HG03571 (cell line): ENCODE data around the gene ZNF783.

Experiments
- ATAC-seq: cut with Tn5 transposase; IDR thresholded peaks from one replicate; pipeline ENCODE4 v1.9.1; 2021; ENCODE audit not compliant: unreplicated experiment

ZNF783 gene

DNA sequence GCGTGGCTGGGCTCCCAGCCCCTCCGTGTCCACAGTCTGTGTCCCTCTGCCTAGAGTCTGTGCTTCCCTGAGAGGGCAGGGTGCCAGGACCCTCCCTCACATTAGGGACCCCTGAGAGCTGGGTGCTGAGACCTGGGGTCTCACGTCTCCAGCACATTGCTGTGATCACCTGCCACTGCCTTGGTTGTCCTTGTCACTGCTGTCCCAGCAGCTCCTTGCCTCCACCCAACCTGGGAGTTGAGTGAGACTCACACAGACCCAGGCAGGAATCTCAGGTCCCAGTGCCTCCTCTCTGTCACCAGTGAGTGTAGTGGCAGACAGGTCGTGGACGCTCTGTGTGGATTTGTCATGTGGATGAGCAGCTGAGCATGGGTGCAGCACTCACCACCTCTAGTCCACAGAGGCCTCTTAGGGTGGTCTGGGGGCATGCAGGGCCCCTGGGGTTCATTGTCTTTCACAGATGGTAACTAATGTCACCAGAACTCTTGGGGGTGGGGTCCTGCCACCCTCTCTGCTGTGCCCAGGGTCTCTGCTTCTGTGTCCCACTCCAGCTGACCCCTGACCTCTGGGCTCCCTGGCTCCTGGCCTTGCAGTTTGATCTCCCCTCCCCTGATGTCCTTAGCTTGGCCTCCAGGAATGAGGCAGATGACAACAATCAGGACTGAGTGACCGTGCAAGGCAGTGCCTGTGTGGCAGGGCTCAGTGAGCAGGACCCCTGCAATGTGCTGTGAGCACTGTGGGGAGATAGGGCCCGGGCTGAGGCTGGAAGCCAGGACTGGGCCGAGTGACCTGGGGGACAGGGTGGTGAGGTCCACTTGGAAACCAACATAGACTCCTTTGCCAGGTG is 18.9 kb downstream of the ZNF783 start:
- no peak for ATAC-seq

DNA sequence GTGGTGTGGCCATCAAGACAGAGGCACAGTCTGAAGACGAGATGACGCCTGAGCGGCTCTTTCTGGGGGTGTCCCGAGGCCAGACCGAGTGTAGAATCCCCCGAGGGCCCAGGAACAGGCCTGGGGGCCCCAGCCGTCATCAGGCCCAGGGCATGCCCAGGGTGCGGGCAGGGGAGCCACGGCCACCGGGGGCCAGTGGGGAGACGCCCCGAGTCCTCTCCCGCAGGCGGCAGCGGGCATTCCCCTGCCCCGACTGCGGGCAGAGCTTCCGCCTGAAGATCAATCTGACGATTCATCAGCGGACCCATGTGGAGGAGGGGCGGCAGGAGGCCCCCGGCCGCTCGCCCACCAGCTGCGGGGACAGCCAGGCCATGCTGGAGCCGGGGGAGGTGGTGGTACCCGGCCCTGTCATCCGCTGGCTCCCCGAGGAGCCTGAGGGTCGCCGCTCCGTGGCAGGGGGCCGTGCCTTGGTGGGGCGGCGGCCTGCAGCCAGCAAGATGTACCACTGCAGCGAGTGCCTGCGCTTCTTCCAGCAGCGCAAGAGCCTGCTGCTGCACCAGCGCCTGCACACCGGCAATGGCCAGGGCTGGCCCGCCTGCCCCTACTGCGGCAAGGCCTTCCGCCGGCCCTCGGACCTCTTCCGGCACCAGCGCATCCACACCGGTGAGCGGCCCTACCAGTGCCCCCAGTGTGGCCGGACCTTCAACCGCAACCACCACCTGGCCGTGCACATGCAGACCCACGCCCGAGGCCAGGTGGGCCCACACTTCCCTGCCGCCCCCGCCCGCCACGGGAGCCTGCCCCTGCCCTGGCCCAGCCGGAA is 19.7 kb downstream of the ZNF783 start:
- ATAC-seq: no peak

DNA sequence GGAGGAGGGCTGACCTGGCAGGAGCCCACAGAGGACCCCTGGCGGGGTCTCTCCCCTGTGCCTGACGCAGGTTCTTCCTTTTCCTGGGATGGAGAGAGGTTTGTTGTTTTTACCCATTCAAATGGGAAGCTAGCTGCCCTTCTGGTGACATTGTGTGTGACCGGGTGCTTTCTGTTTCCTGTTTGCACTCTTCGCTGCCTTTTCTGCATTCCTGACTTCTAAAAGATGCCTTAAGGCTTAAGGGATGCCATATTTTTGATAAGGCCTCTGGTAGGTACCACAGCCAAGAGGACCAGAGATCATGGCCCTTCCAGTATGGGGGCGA is 20.3 kb downstream of the ZNF783 start:
- no peak for ATAC-seq

- ATAC-seq: no peak
Measured at GRCh38 chr7:149283321-149283720, 21.3 kb downstream of the ZNF783 start.

DNA sequence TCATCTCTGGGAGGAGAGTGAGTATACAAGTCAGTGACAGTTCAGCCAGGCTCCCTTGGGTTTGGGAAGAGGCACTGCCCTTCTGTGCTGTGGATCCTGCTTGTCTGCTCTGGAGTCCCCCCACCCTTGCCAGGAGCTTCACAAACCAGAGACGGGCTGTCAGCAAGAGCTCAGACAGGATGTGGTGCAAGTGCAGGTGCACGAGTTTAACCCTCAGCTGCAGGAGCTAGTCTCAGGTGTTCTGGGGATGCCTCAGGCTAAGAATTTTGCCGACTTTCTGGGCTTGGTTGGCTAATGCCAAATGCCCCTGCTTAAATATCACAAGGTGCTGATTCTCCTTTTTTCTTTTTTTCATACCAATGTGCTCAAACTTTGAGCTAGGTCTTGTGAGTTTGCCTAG is 22.3 kb downstream of the ZNF783 start:
- ATAC-seq: no peak

- ATAC-seq: peak; percentile 96
Measured at GRCh38 chr7:149284850-149285585, 23.0 kb downstream of the ZNF783 start.

GRCh38 chr7:149285603-149286002 is 23.6 kb downstream of the ZNF783 start:
- ATAC-seq: no peak

- no peak for ATAC-seq
Measured at GRCh38 chr7:149286811-149287400, 24.9 kb downstream of the ZNF783 start.

DNA sequence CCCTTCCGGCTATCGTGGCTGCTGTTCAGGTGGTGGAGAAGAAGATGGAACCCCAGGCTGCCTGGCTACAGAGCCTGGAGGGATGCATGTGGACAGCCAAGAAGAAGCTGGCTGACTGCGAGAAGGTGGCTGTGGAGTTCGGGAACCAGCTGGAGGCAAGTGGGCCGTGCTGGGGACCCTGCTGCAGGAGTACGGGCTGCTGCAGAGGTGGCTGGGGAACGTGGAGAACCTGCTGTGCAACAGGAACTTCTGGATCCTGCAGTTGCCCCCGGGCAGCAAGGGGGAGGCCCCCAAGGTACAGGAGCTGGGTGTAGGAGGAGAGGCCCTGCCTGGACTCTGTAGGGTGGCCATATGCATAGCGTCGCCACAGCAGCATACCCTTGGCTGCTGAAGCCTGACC is 25.6 kb downstream of the ZNF783 start:
- ATAC-seq: no peak

- no peak for ATAC-seq
Measured at GRCh38 chr7:149289262-149289661, 27.3 kb downstream of the ZNF783 start.

DNA sequence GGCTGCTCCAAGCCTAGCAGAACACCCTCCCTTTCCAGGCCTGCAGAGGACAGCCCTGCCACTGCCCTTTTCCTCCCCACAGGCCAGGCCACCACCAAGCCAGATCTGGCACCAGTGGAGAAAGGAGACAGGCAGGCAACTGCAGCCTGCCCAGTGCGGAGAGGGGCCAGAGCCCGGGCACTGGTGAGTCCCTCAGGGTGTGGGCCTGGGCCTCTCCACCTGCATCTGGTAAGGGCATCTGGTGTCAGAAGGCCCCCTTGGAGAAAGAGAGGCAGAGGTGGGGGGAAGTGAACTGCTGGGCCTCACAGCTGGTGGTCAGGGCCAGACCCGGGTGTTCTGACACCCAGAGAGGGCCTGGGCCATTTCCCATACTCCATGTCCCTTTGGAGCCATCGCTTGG is 27.9 kb downstream of the ZNF783 start:
- no peak for ATAC-seq

DNA sequence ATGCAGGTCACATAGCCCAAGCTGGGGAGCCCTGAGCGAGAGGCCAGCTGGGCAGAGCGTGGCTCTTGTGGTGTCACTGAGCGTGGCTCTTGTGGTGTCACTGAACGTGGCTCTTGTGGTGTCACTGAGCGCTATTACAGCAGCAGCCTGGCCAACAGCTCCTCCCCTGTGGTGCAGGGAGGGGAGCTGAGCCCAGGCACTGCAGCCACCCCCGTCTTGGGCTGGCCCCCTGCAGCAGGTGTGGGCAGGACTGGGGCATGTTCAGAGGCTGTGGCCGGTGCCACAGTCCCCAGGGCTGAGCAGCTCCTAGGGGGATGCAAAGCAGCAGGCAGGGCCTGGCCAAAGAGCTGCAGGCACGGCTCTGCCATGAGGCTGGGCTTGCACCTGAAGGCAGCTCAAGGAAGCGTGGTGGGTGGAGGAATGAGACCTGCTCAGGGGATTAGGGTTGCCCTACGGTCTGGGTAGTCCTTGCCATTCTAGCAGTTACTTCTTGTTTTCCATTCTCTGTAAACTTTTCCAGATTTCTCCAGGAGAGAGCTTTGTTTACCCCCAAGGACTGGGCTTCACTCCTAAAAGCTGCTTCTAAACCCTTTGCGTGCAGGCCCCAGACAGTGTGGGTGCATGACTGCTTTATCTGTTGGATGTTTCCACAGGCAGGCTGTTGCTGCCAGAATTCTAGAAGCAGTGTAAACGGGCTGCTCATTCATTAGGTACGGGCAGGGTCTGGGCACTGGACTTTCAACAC is 29.2 kb downstream of the ZNF783 start:
- ATAC-seq: no peak

DNA sequence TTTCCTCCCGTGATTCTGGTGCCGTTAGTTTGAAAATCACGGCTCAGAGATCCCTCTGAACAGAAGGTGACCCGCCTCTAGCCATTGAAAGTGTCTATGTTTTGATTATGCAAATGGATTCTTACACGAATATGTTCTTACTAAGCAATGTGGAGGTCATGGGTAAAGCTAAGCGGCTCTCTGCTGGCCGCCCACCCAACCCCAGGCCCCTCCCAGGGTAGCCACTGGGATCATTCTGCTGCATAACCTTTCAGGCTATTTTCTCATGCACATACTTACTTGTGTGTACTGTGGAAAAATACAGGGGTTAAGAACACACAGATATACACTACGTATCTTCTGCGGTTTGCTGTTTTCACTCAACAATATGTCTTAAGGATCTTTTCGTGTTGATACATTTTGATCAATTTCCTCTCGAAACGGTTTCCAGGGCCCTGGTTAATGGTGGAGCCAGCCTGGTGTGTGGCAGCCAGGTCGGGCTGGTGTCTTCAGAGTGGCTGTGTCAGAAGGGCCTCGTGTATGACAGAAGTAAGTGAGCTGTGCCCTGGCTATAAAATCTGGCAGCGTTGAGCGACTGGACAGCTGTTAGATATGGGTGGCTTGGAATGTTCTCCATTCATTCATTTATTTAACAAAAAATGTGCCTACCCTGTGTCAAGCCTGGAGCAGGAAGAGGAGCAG is 29.9 kb downstream of the ZNF783 start:
- ATAC-seq: no peak

- ATAC-seq: no peak
Measured at GRCh38 chr7:149292462-149292823, 30.4 kb downstream of the ZNF783 start.

DNA sequence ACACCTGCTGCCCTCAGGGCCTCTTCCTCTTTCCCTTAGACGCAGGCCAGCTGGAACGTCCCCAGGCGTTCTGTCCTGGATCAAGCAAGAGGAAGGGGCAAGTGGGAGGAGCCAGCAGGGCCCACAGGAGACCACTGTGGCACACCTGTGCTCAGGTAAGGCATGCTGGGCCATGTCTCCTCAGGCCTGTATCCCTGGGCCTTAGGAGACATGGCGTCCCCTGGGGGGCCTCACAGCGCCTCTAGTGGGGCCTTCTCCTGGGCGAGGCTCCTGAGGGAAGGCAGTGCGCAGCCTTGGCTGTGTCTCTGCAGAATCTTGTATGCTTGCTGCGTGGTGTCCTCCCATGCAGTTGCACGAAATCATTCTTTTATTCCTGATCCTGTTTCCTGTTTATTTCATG is 31.3 kb downstream of the ZNF783 start:
- ATAC-seq: no peak

DNA sequence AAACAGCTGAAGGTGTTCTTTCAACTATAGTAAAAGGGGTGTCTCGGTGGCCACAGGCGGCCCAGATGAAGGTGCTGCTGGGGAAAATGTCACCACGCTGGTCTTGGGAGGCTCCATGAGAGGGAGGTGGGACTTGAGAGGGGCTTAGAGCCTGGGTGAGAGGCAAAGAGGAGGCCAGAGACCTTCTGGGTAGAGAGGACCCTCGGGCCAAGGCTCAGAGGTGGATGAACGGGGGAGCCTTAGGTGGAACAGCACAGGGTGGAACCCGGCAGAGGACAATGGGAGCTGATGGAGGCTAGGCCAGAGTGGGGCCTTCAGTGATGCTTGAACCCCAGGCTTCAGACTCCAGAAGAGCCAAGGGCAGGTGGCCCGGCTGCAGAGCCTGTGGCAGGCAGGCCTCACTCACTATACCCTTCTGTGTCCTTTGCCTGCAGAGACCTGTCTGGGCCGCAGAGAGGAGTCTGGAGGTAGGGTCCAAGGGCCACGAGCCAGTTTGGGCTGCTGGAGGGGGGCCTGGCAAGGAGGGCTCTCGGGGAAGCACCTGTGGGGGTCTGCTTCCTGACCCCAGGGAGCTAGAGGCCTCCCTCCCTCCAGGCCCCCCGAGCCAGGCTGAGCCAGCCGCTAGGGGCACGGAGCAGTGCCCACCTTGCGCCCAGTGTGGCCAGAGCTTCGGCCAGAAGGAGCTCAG is 32.1 kb downstream of the ZNF783 start:
- ATAC-seq: no peak

DNA sequence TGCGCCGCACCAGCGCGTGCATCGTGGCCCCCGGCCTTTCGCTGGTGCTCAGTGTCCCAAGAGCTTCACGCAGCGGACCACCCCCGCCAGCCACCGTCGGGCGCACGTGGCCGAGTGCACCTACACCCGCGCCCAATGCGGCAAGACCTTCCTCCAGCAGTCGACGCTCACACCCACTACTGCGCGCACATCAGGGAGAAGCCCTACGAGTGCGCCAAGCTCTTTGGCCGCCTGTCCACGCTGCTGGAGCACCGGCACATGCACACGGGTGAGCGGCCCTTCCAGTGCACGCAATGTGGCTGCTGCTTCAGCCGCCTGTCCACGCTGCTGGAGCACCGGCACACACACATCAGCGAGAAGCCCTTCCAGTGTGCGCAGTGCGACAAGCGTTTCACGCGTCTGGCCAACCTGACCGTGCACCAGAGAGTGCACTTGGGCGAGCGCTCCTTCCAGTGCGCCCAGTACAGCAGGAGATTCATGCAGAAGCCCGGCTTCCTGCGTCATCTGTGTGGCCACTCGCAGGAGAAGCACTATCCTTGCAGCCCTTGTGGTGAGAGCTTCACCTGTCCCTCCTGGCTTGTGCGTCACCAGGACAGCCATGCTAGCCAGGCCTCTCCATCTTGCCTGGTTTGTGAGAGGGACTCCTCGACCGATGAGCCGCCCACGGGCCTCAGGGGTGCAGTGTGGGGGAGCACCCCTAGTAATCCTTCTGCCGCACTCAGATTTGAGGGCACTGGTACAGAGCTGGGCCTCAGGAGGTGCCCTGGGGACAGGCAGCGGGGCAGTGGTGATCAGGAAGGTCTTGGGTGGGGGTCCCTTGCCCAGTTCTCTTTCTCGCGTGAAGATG is 32.9 kb downstream of the ZNF783 start:
- no peak for ATAC-seq

DNA sequence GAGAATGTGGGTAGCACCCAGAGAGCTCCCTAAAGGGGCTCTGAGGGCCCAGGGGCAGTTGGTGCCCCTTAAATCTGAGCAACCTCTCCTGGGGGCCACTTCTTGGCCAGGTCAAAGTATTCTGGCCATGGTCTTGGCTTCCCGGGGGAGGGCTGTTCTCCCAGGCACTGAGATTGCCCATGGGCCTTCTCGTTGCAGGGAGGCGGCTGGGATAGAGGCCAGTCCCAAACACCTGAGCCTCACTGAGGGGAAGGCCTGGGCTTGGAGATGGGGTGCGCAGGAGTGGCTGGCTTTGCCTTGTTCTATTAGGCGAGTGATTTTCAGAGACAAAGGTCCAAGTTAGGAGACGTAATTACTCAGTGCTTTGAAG is 33.5 kb downstream of the ZNF783 start:
- no peak for ATAC-seq

- ATAC-seq: no peak
Measured at GRCh38 chr7:149296368-149296767, 34.4 kb downstream of the ZNF783 start.
